HS-27A (cell line): ENCODE measurements around the gene CHD9NB.

Experiments used
- DNase-seq: peaks from one replicate; pipeline ENCODE4 v3.0.0-alpha.2; 2012; ENCODE audit warnings: low read depth, missing footprints

Gene CHD9NB

GRCh38 chr16:53052519-53053501, at the start of gene CHD9NB:
CHD9NB (minus strand) TSS chr16:53052897; CDS start chr16:53044158, 8,739 bp downstream.
- DNase-seq, result peak; percentile 63

- DNase-seq, result no peak
Measured at GRCh38 chr16:53100889-53101288, 48.2 kb upstream of the CHD9NB start.

GRCh38 chr16:53100131-53100748, 47.5 kb upstream of the CHD9NB start:
- no peak for DNase-seq

- peak; percentile 67 for DNase-seq
Measured at GRCh38 chr16:53099318-53100130, 46.8 kb upstream of the CHD9NB start.

- no peak for DNase-seq
Measured at GRCh38 chr16:53098526-53099317, 46.0 kb upstream of the CHD9NB start.

- DNase-seq, result no peak
Measured at GRCh38 chr16:53097190-53097589, 44.5 kb upstream of the CHD9NB start.

GRCh38 chr16:53094013-53094630, 41.4 kb upstream of the CHD9NB start:
- no peak for DNase-seq

GRCh38 chr16:53093162-53093744, 40.6 kb upstream of the CHD9NB start:
- DNase-seq, result no peak

GRCh38 chr16:53092284-53092683, 39.6 kb upstream of the CHD9NB start:
- DNase-seq, result no peak

GRCh38 chr16:53091466-53092211, 38.9 kb upstream of the CHD9NB start:
- DNase-seq, result no peak

GRCh38 chr16:53090591-53091411, 38.1 kb upstream of the CHD9NB start:
- DNase-seq, result no peak

GRCh38 chr16:53090286-53090590, 37.5 kb upstream of the CHD9NB start:
- DNase-seq, result no peak

- DNase-seq, result no peak
Measured at GRCh38 chr16:53089434-53090285, 37.0 kb upstream of the CHD9NB start.

- DNase-seq, result no peak
Measured at GRCh38 chr16:53087101-53087500, 34.4 kb upstream of the CHD9NB start.

- DNase-seq, result no peak
Measured at GRCh38 chr16:53085931-53086421, 33.3 kb upstream of the CHD9NB start.

- DNase-seq, result no peak
Measured at GRCh38 chr16:53085369-53085843, 32.7 kb upstream of the CHD9NB start.

- DNase-seq, result no peak
Measured at GRCh38 chr16:53084746-53085334, 32.1 kb upstream of the CHD9NB start.

- no peak for DNase-seq
Measured at GRCh38 chr16:53084141-53084541, 31.4 kb upstream of the CHD9NB start.
